ENCODE measurements around the gene GNA15.

The GNA15 gene

GRCh38 chr19:3100747-3101730 is 34.8 kb upstream of the GNA15 start:
- TF ChIP-seq CTCF (IDR thresholded peaks at IDR 0.05; ENCODE audit: extremely low read depth, insufficient read depth, missing control alignments) = no peak
- no peak for DNase-seq (ENCODE audit: low spot score)
- in situ Hi-C loops (cut with MboI; ENCODE audit: low pct_unique_long_range_greater_than_20kb, low sequenced_read_pairs, unreplicated experiment) = loop anchor here (10.0 kb wide), 1 partner anchor 136 kb away; no protein-coding TSS in a partner anchor

GRCh38 chr19:3102239-3103140 is 33.3 kb upstream of the GNA15 start:
- DNase-seq (ENCODE audit: low spot score) = no peak
- in situ Hi-C loops (cut with MboI; ENCODE audit: low pct_unique_long_range_greater_than_20kb, low sequenced_read_pairs, unreplicated experiment) = loop anchor here (10.0 kb wide), 1 partner anchor 138 kb away; no protein-coding TSS in a partner anchor
- no peak for TF ChIP-seq CTCF (IDR thresholded peaks at IDR 0.05; ENCODE audit: extremely low read depth, insufficient read depth, missing control alignments)

GRCh38 chr19:3104708-3104983 is 31.2 kb upstream of the GNA15 start:
- no peak for DNase-seq (ENCODE audit: low spot score)
- in situ Hi-C loops (cut with MboI; ENCODE audit: low pct_unique_long_range_greater_than_20kb, low sequenced_read_pairs, unreplicated experiment) = loop anchor here (10.0 kb wide), 1 partner anchor 140 kb away; no protein-coding TSS in a partner anchor
- TF ChIP-seq CTCF (IDR thresholded peaks at IDR 0.05; ENCODE audit: extremely low read depth, insufficient read depth, missing control alignments) = no peak

- no peak for TF ChIP-seq CTCF (IDR thresholded peaks at IDR 0.05; ENCODE audit: extremely low read depth, insufficient read depth, missing control alignments)
- no peak for DNase-seq (ENCODE audit: low spot score)
- in situ Hi-C loops (cut with MboI; ENCODE audit: low pct_unique_long_range_greater_than_20kb, low sequenced_read_pairs, unreplicated experiment) = loop anchor here (10.0 kb wide), 1 partner anchor 141 kb away; no protein-coding TSS in a partner anchor
These were observed 30.0 kb upstream of the GNA15 start for GRCh38 chr19:3105641-3106508.

GRCh38 chr19:3106509-3107141 is 29.2 kb upstream of the GNA15 start:
- in situ Hi-C loops (cut with MboI; ENCODE audit: low pct_unique_long_range_greater_than_20kb, low sequenced_read_pairs, unreplicated experiment) = loop anchor here (10.0 kb wide), 1 partner anchor 142 kb away; no protein-coding TSS in a partner anchor
- TF ChIP-seq CTCF (IDR thresholded peaks at IDR 0.05; ENCODE audit: extremely low read depth, insufficient read depth, missing control alignments) = no peak
- no peak for DNase-seq (ENCODE audit: low spot score)

Data from GM13977 (cell line).